GM12875 (cell line): ENCODE measurements around the gene HIVEP3.

ENCODE experiments used
- H3K4me3 ChIP-seq: one replicate; pipeline ENCODE4 v1.5.1; 2011; ENCODE audit warnings: low read depth, low read length, control low read depth
- CTCF ChIP-seq: IDR thresholded peaks from 2 replicates; pipeline ENCODE4 v1.5.1; 2011; ENCODE audit warnings: low read depth, mild to moderate bottlenecking, control low read depth, inconsistent platforms, low read length, moderate library complexity, borderline replicate concordance; ENCODE audit not compliant: insufficient read depth

Gene HIVEP3

GRCh38 chr1:41500378-41500777 lies 418.3 kb downstream of the HIVEP3 start:
- no peak overlapping the region for H3K4me3 ChIP-seq
- TF ChIP-seq CTCF = no peak

GRCh38 chr1:41499591-41499990 lies 419.1 kb downstream of the HIVEP3 start:
- no peak overlapping the region for H3K4me3 ChIP-seq
- no peak for TF ChIP-seq CTCF

GRCh38 chr1:41498804-41499203 lies 419.9 kb downstream of the HIVEP3 start:
- no peak overlapping the region for H3K4me3 ChIP-seq
- TF ChIP-seq CTCF = no peak

GRCh38 chr1:41498391-41498790 lies 420.3 kb downstream of the HIVEP3 start:
- H3K4me3 ChIP-seq = no peak overlapping the region
- no peak for TF ChIP-seq CTCF

GRCh38 chr1:41497461-41498030 lies 421.2 kb downstream of the HIVEP3 start:
- no peak for TF ChIP-seq CTCF
- no peak overlapping the region for H3K4me3 ChIP-seq

GRCh38 chr1:41497056-41497440 lies 421.7 kb downstream of the HIVEP3 start:
- H3K4me3 ChIP-seq = no peak overlapping the region
- no peak for TF ChIP-seq CTCF
